Gastrocnemius medialis (tissue), 4 donors: ENCODE results near the gene SIK3. TPM values are rescaled to one million over a fixed set of nuclear protein-coding genes. Genes with fewer than 3 reads are reported as not detected.

Experiments used
- ATAC-seq, 2 donors: fragments of 150-250 bp; one replicate each; pipeline ENCODE4 v1.9.1; 2016
- DNase-seq, 2 donors: peaks; one replicate each; pipeline ENCODE4 v3.0.0-alpha.2; 2019
- H3K27ac ChIP-seq, 4 donors: fragments of 200-600 bp; sonication (generic); 1 replicate in 1 of 4; 2 replicates in 3 of 4; pipeline ENCODE4 v1.5.1; 2016 to 2018; ENCODE audit warnings: mild to moderate bottlenecking in 2 of 4, moderate library complexity in 1 of 4
- H3K27me3 ChIP-seq, 3 donors: fragments of 200-600 bp; sonication (generic) in 2 of 3; 1 replicate in 1 of 3; 2 replicates in 2 of 3; pipeline versions ENCODE4 v1.5.1 to v1.6.0; 2016 to 2019; ENCODE audit warnings: mild to moderate bottlenecking in 1 of 3, moderate library complexity in 1 of 3
- H3K36me3 ChIP-seq, 2 donors: fragments of 200-600 bp; sonication (generic) in 1 of 2; one replicate each; pipeline ENCODE4 v1.5.1; 2017 to 2018
- H3K4me1 ChIP-seq, 2 donors: fragments of 200-600 bp; sonication (generic) in 1 of 2; one replicate each; pipeline ENCODE4 v1.5.1; 2016 to 2017; ENCODE audit warnings: mild to moderate bottlenecking in 2 of 2
- H3K4me3 ChIP-seq, 4 donors: fragments of 200-600 bp; sonication (generic) in 3 of 4; 1 replicate in 1 of 4; 2 replicates in 3 of 4; pipeline ENCODE4 v1.5.1; 2016 to 2019; ENCODE audit warnings: mild to moderate bottlenecking in 2 of 4
- H3K9me3 ChIP-seq, 3 donors: fragments of 200-600 bp; sonication (generic) in 2 of 3; 1 replicate in 1 of 3; 2 replicates in 2 of 3; pipeline ENCODE4 v1.5.1; 2016 to 2019
- POLR2A ChIP-seq, 2 donors: fragments of 450-650 bp; IDR thresholded peaks; one replicate each; pipeline ENCODE4 v1.6.1; 2017; ENCODE audit warnings: antibody characterized with exemption in 2 of 2, mild to moderate bottlenecking in 2 of 2, moderate library complexity in 2 of 2
- in situ Hi-C, 4 donors: fragments of 200-750 bp; cut with MboI; loops; one replicate each; pipeline versions ENCODE4 v1.15.0 to v1.8.0; 2017; ENCODE audit warnings: low sequenced_read_pairs in 4 of 4
- intact Hi-C: fragments of 100-400 bp; cut with DNase I; formaldehyde crosslinking; loops from one replicate; pipeline ENCODE4 v1.15.1; 2023; ENCODE audit warnings: low total_unique reads
- total RNA-seq, 4 donors: library from RNA; depleted of rRNA; stranded (reverse); fragments of >200 nt; gene quantifications; one replicate each; pipeline versions ENCODE4 v1.1.0 to v1.2.3, GENCODE V29; 2016
- TF ChIP-seq, protein P1 (sequence below), 5 experiments: fragments of 450-650 bp in 3 of 5; fragments of 200-600 bp in 2 of 5; sonication (generic) in 2 of 5; IDR thresholded peaks in 4 of 5; conservative IDR thresholded peaks in 1 of 5; 1 replicate in 4 of 5; 2 replicates in 1 of 5; pipeline ENCODE4 v1.5.1; 2016 to 2019; ENCODE audit warnings: antibody characterized with exemption in 5 of 5, mild to moderate bottlenecking in 3 of 5, moderate library complexity in 3 of 5

SIK3 gene
- total RNA-seq, 4 donors from 2014 or later: 34.4 to 42.4 (median 37.2) TPM

DNA sequence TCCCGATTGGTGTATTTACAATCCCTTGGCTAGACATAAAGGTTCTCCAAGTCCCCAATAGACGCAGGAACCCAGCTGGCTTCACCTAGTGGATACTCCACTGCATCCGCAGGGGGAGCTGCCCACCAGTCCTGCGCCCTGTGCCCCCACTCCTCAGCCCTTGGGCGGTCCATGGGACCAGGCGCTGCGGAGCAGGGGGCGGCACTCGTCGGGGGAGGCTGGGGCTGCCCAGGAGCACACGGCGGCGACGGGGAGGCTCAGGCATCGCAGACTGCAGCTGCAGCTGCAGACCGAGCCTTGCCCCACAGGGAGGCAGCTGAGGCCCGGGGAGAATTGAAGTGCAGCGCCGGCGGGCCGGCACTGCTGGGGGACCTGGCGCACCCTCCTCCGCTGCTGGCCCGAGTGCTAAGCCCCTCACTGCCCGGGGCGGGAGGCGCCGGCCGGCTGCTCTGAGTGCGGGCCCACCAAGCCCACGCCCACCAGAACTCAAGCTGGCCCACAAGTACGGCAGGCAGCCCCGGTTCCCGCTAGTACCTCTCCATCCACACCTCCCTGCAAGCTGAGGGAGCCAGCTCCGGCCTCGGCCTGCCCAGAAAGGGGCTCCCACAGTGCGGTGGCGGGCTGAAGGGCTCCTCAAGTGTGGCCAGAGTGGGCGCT is 12.2 kb upstream of the SIK3 start:
- TF ChIP-seq POLR2A (IDR thresholded peaks at IDR 0.05): no peak
- TF ChIP-seq, protein P1, sequence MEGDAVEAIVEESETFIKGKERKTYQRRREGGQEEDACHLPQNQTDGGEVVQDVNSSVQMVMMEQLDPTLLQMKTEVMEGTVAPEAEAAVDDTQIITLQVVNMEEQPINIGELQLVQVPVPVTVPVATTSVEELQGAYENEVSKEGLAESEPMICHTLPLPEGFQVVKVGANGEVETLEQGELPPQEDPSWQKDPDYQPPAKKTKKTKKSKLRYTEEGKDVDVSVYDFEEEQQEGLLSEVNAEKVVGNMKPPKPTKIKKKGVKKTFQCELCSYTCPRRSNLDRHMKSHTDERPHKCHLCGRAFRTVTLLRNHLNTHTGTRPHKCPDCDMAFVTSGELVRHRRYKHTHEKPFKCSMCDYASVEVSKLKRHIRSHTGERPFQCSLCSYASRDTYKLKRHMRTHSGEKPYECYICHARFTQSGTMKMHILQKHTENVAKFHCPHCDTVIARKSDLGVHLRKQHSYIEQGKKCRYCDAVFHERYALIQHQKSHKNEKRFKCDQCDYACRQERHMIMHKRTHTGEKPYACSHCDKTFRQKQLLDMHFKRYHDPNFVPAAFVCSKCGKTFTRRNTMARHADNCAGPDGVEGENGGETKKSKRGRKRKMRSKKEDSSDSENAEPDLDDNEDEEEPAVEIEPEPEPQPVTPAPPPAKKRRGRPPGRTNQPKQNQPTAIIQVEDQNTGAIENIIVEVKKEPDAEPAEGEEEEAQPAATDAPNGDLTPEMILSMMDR (IDR thresholded peaks at IDR 0.05 in 4 of 5, conservative IDR thresholded peaks at IDR 0.05 in 1 of 5): no peak
- Histone ChIP-seq H3K27ac (no peak overlapping the region), H3K9me3 (no peaks in the 10 kb centered on the region), H3K4me1 (no peaks in the 10 kb centered on the region), H3K27me3 (no peaks in the 10 kb centered on the region), H3K4me3 (no peak overlapping the region), H3K36me3 (no peaks in the 10 kb centered on the region)
- intact Hi-C loops (no loop called here), in situ Hi-C loops (loop anchor here in 1 of 4 donors (10.0 kb wide), 1 partner anchor 114 kb away; no protein-coding TSS in a partner anchor)
- DNase-seq (no peak), ATAC-seq (no peak)

GRCh38 chr11:117107701-117108590 is 9.7 kb upstream of the SIK3 start:
- TF ChIP-seq, protein P1 (IDR thresholded peaks at IDR 0.05 in 4 of 5, conservative IDR thresholded peaks at IDR 0.05 in 1 of 5): no peak
- TF ChIP-seq POLR2A (IDR thresholded peaks at IDR 0.05): no peak
- Histone ChIP-seq H3K9me3 (no peaks in the 10 kb centered on the region), H3K4me1 (no peaks in the 10 kb centered on the region), H3K4me3 (no peak overlapping the region), H3K27me3 (no peaks in the 10 kb centered on the region), H3K36me3 (no peaks in the 10 kb centered on the region), H3K27ac (no peak overlapping the region)
- in situ Hi-C loops (loop anchor here (5.0 to 10.0 kb wide), 5 partner anchors 117 to 323 kb away; partner anchors contain the start of genes APOA5 (in 3 of the 4) and ZPR1 (in 1 of the 4)), intact Hi-C loops (no loop called here)
- no peak for ATAC-seq
- DNase-seq: no peak

DNA sequence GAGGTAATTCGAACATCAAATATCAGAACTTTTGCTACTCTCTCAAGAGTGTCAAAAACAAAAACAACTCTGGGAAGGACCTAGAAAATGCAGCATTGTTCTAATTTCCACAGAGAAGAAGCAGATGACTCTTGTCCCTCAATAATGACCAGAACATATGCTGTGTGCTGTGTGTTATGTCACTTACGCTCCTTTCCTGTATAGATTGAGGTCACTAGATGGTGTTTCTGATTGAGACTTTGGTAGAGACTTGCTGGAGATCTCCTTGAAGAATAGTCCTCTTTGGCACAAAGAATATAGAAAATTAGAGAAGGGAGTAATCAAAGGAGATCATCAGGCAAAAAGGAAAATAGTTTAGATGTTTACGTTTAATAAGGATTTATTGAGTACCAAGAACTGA is 2.3 kb upstream of the SIK3 start:
- intact Hi-C loops: no loop called here
- H3K4me3 ChIP-seq: no peak overlapping the region
- DNase-seq (no peak), ATAC-seq (no peak)
- no peaks in the 10 kb centered on the region for H3K9me3 ChIP-seq
- in situ Hi-C loops: loop anchor here in 3 of 4 donors (5.0 to 10.0 kb wide), 5 partner anchors 124 to 316 kb away; partner anchors contain the start of genes APOA5 (in 2 of the 3) and ZPR1 (in 1 of the 3)
- H3K4me1 ChIP-seq: peaks cover 27 to 28% of the 10 kb centered on the region in 2 donors
- TF ChIP-seq POLR2A (IDR thresholded peaks at IDR 0.05): no peak
- TF ChIP-seq, protein P1 (IDR thresholded peaks at IDR 0.05 in 4 of 5, conservative IDR thresholded peaks at IDR 0.05 in 1 of 5): no peak
- no peaks in the 10 kb centered on the region for H3K27me3 ChIP-seq
- H3K27ac ChIP-seq: peak overlapping the region; percentile 5 to 91 (median 60)
- no peaks in the 10 kb centered on the region for H3K36me3 ChIP-seq

DNA sequence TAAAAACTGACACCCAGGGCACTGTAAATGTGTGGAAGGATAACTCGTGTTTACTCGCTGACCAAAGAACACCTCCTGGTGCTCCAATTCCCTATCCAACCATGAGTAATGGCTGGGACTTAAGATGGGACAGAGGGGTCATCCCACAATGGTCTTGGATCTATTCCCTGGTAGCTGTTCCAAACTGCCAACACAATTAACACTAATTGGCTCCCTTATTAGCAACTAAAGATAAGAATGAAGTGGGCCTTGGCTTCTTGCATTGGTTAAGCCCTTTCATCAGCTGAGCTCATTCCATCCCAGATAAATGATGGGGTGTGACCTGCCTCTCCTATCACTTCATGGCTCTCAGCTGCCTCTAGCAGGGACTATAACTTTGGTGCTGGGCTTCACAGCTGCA is 1.5 kb upstream of the SIK3 start:
- no peaks in the 10 kb centered on the region for H3K9me3 ChIP-seq
- DNase-seq (no peak), ATAC-seq (no peak)
- no peak overlapping the region for H3K4me3 ChIP-seq
- H3K27me3 ChIP-seq: no peaks in the 10 kb centered on the region
- TF ChIP-seq, protein P1 (IDR thresholded peaks at IDR 0.05 in 4 of 5, conservative IDR thresholded peaks at IDR 0.05 in 1 of 5): no peak
- no peak for TF ChIP-seq POLR2A (IDR thresholded peaks at IDR 0.05)
- H3K27ac ChIP-seq: peak overlapping the region; percentile 90 to 97 (median 92)
- intact Hi-C loops: loop anchor here (2.0 to 5.0 kb wide), 7 partner anchors 52 to 327 kb away; partner anchors contain the start of genes BUD13, SIDT2 and ZPR1
- in situ Hi-C loops: loop anchor here in 3 of 4 donors (5.0 to 10.0 kb wide), 5 partner anchors 125 to 315 kb away; partner anchors contain the start of genes APOA5 (in 2 of the 3) and ZPR1 (in 1 of the 3)
- no peaks in the 10 kb centered on the region for H3K36me3 ChIP-seq
- peaks cover 34 to 37% of the 10 kb centered on the region in 2 donors for H3K4me1 ChIP-seq
